ENCODE results near the gene IGSF23. TPM values are rescaled to one million over a fixed set of nuclear protein-coding genes. Genes with fewer than 3 reads are reported as not detected.

IGSF23 gene
- total and polyA plus RNA-seq, 2 of the 13 experiments (the other 11 are each of a cell fraction or from before 2014, with no cell fraction given), result 2.3 to 8.8 TPM

DNA sequence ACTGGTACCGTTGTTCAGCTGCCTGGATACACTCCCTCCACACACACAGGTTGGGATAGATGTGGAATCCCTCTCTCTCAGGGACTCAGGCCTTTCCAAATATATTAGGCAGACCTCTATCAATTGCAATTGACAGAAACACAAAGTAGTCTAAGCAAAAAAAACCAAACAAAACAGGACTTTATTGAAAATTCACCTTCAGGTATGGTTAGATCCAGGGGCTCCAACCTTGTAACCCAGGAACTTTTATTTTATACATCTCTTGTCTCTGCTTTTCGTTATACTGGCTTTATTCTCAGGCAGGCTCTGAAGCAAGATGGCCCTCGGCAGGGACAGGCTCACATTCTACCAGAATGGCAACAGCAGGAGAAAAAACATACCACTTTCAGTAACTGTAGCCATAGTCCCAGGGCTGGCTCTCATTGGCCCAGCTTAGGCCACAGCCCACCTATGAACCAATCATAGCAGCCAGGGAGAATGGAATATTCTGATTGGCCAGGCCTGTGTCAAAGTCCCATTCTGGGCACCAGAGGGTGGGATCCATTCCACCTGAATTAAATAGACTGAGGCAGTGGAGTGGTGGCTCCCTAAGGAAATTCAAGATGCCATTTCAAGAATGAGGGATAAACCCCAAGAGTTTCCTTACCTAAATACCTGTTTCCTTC, 44.8 kb downstream of the IGSF23 start:
- no peak overlapping the region for H3K4me2 ChIP-seq (ENCODE audit: low read depth, low read length)
- ATAC-seq (peak; percentile 52), DNase-seq (ENCODE audit: low spot score) (no peak), FAIRE-seq (no peak)
- H3K79me2 ChIP-seq (ENCODE audit: insufficient read depth, low read length), result no peaks in the 10 kb centered on the region
- peak; percentile 71 for TF ChIP-seq NFYC (CRISPR knock-in tag; IDR thresholded peaks at IDR 0.05)
- TF ChIP-seq ZNF546 (CRISPR knock-in tag; conservative IDR thresholded peaks at IDR 0.05), result no peak
- TF ChIP-seq CCDC6 (CRISPR knock-in tag; IDR thresholded peaks at IDR 0.05), result no peak
- 0 out of 4 replicates have a peak, but pooled peaks of 1 of the 2 experiments have one; percentile 3 for TF ChIP-seq POLR2A (IDR thresholded peaks at IDR 0.05; ENCODE audit: insufficient read depth in 1 of 2, low read depth in 2 of 2, low read length in 2 of 2)
- TF ChIP-seq ZNF746 (CRISPR knock-in tag; IDR thresholded peaks at IDR 0.05), result no peak
- peak; percentile 93; the same call in 1 of the 2 replicates for TF ChIP-seq ZNF329 (CRISPR knock-in tag; IDR thresholded peaks at IDR 0.05; ENCODE audit: low read depth)
- no peak for TF ChIP-seq ZNF121 (CRISPR knock-in tag; IDR thresholded peaks at IDR 0.05)
- peak; percentile 71 for TF ChIP-seq NFYB (CRISPR knock-in tag; IDR thresholded peaks at IDR 0.05)
- TF ChIP-seq ZNF777 (CRISPR knock-in tag; IDR thresholded peaks at IDR 0.05), result no peak
- H3K9me3 ChIP-seq (ENCODE audit: low read length), result no peaks in the 10 kb centered on the region
- H3K36me3 ChIP-seq (replicated peaks in 1 of 2; ENCODE audit: control insufficient read depth in 1 of 2, insufficient read depth in 2 of 2, low read length in 2 of 2), result peaks cover 46 to 93% of the 10 kb centered on the region in 2 experiments
- POLR2A ChIA-PET, result interaction anchor here (1.4 to 3.2 kb wide), 3 partner anchors 43 to 70 kb away, joined by 3 to 19 read pairs (median 8); no protein-coding TSS in a partner anchor
- H2AFZ ChIP-seq (ENCODE audit: low read length), result no peak overlapping the region
- BruUV-seq (replicated peaks), result no TSS peak
- CTCF ChIA-PET (ENCODE audit: low intra/inter-chr PET ratio, low total read pairs), result interaction anchor here (3.2 to 5.4 kb wide), 3 partner anchors 47 to 87 kb away, joined by 21 to 45 read pairs (median 27); no protein-coding TSS in a partner anchor
- 95% methylated on average over 3 of the region's 3 CpGs for WGBS (ENCODE audit: low lambda C conversion rate)
- 0 out of 2 replicates have a peak, but pooled peaks cover 4% of the 10 kb centered on the region for H4K20me1 ChIP-seq (ENCODE audit: insufficient read depth, low read length)
- no peak overlapping the region for H3K4me3 ChIP-seq (replicated peaks in 1 of 3; ENCODE audit: insufficient read depth in 1 of 3, low read depth in 2 of 3, low read length in 3 of 3)
- H3K27me3 ChIP-seq (ENCODE audit: control insufficient read depth in 1 of 2, insufficient read depth in 2 of 2, low read length in 2 of 2), result no peaks in the 10 kb centered on the region
- intact Hi-C loops (cut with micrococcal nuclease; ENCODE audit: unreplicated experiment), result no loop called here
- in situ Hi-C loops (cut with HindIII; ENCODE audit: extremely low pct_ligation_motif_present, low pct_unique_long_range_greater_than_20kb), result loop anchor here (5.0 kb wide), 2 partner anchors 46 to 86 kb away; partner anchors contain the start of gene IGSF23
- no peaks in the 10 kb centered on the region for H3K4me1 ChIP-seq (ENCODE audit: insufficient read depth, low read length)
- no peak overlapping the region for H3K27ac ChIP-seq (ENCODE audit: extremely low read length, insufficient read depth, low read length)
- no peak overlapping the region for H3K9ac ChIP-seq (ENCODE audit: insufficient read depth, low read depth, low read length)

DNA sequence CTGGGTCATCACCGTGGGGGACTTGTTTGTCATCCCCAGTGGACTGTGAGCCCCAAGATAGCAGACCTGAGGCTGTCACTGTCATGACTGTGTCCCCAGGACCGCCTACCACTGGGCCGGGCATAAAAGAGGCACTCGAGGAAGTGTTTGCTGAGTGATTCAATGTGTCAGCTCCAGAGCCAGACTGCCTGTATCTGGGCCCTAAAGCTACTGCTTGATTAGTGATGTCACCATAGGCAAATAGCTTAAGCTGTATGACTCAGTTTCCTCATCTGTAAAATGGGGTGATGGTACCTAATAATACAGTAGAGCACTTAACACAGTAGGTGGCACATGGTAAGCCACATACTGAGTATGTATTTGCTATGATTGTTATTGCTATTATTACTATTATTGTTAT, 46.7 kb downstream of the IGSF23 start:
- no peak overlapping the region for H3K4me2 ChIP-seq (ENCODE audit: low read depth, low read length)
- intact Hi-C loops (cut with micrococcal nuclease; ENCODE audit: unreplicated experiment) (no loop called here), in situ Hi-C loops (cut with HindIII; ENCODE audit: extremely low pct_ligation_motif_present, low pct_unique_long_range_greater_than_20kb) (no loop called here)
- BruUV-seq (replicated peaks), result no TSS peak
- H3K4me3 ChIP-seq (replicated peaks in 1 of 3; ENCODE audit: insufficient read depth in 1 of 3, low read depth in 2 of 3, low read length in 3 of 3), result no peak overlapping the region
- FAIRE-seq (no peak), DNase-seq (ENCODE audit: low spot score) (no peak), ATAC-seq (no peak)
- H3K27me3 ChIP-seq (ENCODE audit: control insufficient read depth in 1 of 2, insufficient read depth in 2 of 2, low read length in 2 of 2), result no peaks in the 10 kb centered on the region
- ChIA-PET POLR2A (interaction anchor here (0.9 to 1.7 kb wide), 3 partner anchors 48 to 99 kb away, joined by 3 to 5 read pairs (median 5); no protein-coding TSS in a partner anchor), CTCF (ENCODE audit: low intra/inter-chr PET ratio, low total read pairs) (no interaction called here)
- no peak overlapping the region for H2AFZ ChIP-seq (ENCODE audit: low read length)
- H3K9me3 ChIP-seq (ENCODE audit: low read length), result no peaks in the 10 kb centered on the region
- WGBS (ENCODE audit: low lambda C conversion rate), result 78% methylated on average over 2 of the region's 4 CpGs
- H3K4me1 ChIP-seq (ENCODE audit: insufficient read depth, low read length), result no peaks in the 10 kb centered on the region
- H3K36me3 ChIP-seq (replicated peaks in 1 of 2; ENCODE audit: control insufficient read depth in 1 of 2, insufficient read depth in 2 of 2, low read length in 2 of 2), result peaks cover 42 to 80% of the 10 kb centered on the region in 2 experiments
- no peak overlapping the region for H3K27ac ChIP-seq (ENCODE audit: extremely low read length, insufficient read depth, low read length)
- H4K20me1 ChIP-seq (ENCODE audit: insufficient read depth, low read length), result 0 out of 2 replicates have a peak, but pooled peaks cover 4% of the 10 kb centered on the region
- H3K9ac ChIP-seq (ENCODE audit: insufficient read depth, low read depth, low read length), result no peak overlapping the region
- H3K79me2 ChIP-seq (ENCODE audit: insufficient read depth, low read length), result no peaks in the 10 kb centered on the region
- TF ChIP-seq ZNF776 (CRISPR knock-in tag; IDR thresholded peaks at IDR 0.05), result no peak
- no peak for TF ChIP-seq ZNF570 (CRISPR knock-in tag; IDR thresholded peaks at IDR 0.05; ENCODE audit: borderline replicate concordance)
- no peak for TF ChIP-seq ZNF44 (CRISPR knock-in tag; IDR thresholded peaks at IDR 0.05)
- TF ChIP-seq ZNF292 (CRISPR knock-in tag; IDR thresholded peaks at IDR 0.05; ENCODE audit: borderline replicate concordance, low read depth), result no peak
- no peak for TF ChIP-seq CBX5 (CRISPR knock-in tag; IDR thresholded peaks at IDR 0.05; ENCODE audit: borderline replicate concordance)
- TF ChIP-seq RFXAP (CRISPR knock-in tag; IDR thresholded peaks at IDR 0.05; ENCODE audit: borderline replicate concordance), result no peak
- no peak for TF ChIP-seq PHF21A (CRISPR knock-in tag; IDR thresholded peaks at IDR 0.05)
- TF ChIP-seq RBM22 (optimal IDR thresholded peaks at IDR 0.05; ENCODE audit: low read length), result peak; percentile 72
- TF ChIP-seq KLF16 (CRISPR knock-in tag; IDR thresholded peaks at IDR 0.05), result no peak
- TF ChIP-seq WIZ (CRISPR knock-in tag; IDR thresholded peaks at IDR 0.05), result no peak
- TF ChIP-seq ZNF562 (CRISPR knock-in tag; IDR thresholded peaks at IDR 0.05; ENCODE audit: borderline replicate concordance), result no peak
- TF ChIP-seq HNF4G (IDR thresholded peaks at IDR 0.05; ENCODE audit: borderline replicate concordance, low read depth, low read length), result no peak
- no peak for TF ChIP-seq HNF4G (CRISPR knock-in tag; IDR thresholded peaks at IDR 0.05; ENCODE audit: borderline replicate concordance, low read depth)
